GM20000 (cell line): Measurements from ENCODE around the gene SUSD6.
"Not testable (repeated sequence)": the region's sequence is repeated elsewhere in the genome, so short reads cannot be mapped to it uniquely, and the experiment has no call there.

ENCODE experiments used
- DNase-seq: peaks from one replicate; pipeline ENCODE4 v3.0.0; 2012; ENCODE audit warnings: low spot score
- CTCF ChIP-seq: IDR thresholded peaks from 2 replicates; pipeline ENCODE4 v1.5.1; 2012; ENCODE audit warnings: mild to moderate bottlenecking, control low read depth; ENCODE audit errors: extremely low read depth, missing control alignments

SUSD6 gene

GRCh38 chr14:69593018-69593677 lies 18.2 kb upstream of the SUSD6 start:
- no peak for DNase-seq

GRCh38 chr14:69594846-69595245 lies 16.6 kb upstream of the SUSD6 start:
- no peak for TF ChIP-seq CTCF
- DNase-seq: no peak

More at GRCh38 chr14:69593018-69593677, 18.2 kb upstream of the SUSD6 start:
- TF ChIP-seq CTCF: no peak

GRCh38 chr14:69595336-69595735 lies 16.1 kb upstream of the SUSD6 start:
- DNase-seq: no peak
- no peak for TF ChIP-seq CTCF

- not testable (repeated sequence) for DNase-seq
These were observed 12.0 kb upstream of the SUSD6 start for GRCh38 chr14:69599431-69599830.

GRCh38 chr14:69600304-69600891 lies 11.0 kb upstream of the SUSD6 start:
- TF ChIP-seq CTCF: no peak
- DNase-seq: no peak

GRCh38 chr14:69605738-69606137 lies 5.7 kb upstream of the SUSD6 start:
- no peak for DNase-seq
- TF ChIP-seq CTCF: no peak

- DNase-seq: no peak
- TF ChIP-seq CTCF: no peak
These were observed 4.9 kb upstream of the SUSD6 start for GRCh38 chr14:69606258-69607184.
